GM20000 (cell line): Measurements from ENCODE around the gene ZSCAN2.

Experiments used
- DNase-seq: peaks from one replicate; pipeline ENCODE4 v3.0.0; 2012; ENCODE audit warnings: low spot score
- TF ChIP-seq, protein P1 (sequence below): IDR thresholded peaks from 2 replicates; pipeline ENCODE4 v1.5.1; 2012; ENCODE audit warnings: mild to moderate bottlenecking, control low read depth; ENCODE audit errors: extremely low read depth, missing control alignments

The ZSCAN2 gene

DNA sequence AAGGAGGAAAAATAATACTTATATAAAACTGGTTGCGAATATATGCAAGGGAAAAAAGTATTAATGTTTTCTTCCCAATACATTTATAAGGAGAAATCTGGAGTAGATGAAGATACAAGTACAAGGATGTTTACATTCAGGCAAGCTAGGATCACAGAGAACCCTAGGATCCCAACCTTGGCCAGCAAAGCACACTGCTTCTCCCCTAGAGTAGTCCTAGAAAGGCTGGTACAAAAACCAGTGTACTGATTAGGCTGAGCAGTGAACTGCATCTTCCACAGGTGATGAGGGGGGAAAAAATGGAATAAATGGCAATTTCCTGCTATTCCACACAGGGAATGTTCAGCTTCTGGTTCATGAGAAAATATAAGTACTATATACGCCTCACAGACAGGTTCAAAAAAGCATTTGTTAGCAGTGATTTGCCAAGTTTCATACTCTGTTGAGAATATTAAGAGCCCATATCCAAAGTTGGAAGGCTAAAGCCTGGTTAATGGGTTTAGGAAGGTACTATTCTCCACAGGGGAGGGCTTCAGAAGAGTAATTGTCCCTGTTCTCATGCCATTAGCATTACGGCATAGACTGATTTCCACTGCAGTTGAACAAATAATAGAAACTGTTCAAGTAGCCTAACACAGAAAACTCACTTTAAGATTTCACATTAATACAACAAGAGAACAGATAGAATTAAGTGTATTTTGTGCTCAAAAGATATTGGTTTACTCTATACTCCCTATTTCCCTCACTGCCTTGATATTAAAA lies 67.6 kb downstream of the ZSCAN2 start:
- TF ChIP-seq, protein P1, sequence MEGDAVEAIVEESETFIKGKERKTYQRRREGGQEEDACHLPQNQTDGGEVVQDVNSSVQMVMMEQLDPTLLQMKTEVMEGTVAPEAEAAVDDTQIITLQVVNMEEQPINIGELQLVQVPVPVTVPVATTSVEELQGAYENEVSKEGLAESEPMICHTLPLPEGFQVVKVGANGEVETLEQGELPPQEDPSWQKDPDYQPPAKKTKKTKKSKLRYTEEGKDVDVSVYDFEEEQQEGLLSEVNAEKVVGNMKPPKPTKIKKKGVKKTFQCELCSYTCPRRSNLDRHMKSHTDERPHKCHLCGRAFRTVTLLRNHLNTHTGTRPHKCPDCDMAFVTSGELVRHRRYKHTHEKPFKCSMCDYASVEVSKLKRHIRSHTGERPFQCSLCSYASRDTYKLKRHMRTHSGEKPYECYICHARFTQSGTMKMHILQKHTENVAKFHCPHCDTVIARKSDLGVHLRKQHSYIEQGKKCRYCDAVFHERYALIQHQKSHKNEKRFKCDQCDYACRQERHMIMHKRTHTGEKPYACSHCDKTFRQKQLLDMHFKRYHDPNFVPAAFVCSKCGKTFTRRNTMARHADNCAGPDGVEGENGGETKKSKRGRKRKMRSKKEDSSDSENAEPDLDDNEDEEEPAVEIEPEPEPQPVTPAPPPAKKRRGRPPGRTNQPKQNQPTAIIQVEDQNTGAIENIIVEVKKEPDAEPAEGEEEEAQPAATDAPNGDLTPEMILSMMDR: no peak
- DNase-seq: no peak

DNA sequence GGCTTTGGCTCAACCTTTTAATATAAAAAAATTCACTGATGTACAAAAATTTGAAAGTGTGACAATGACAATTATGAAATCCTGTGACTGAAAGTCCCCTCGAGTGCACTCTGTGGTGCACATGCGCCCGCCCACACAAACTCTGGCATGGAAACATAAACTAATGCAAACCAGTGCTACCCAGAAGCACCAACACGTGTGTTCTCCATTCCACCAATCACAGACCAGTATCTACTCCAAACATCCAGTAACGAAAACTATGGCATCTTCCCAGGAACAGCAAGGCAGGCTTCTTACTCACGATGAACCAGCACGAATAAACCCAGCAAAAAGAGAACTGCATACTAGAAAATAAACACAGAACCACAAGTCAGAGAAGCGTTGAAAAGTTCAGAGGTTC lies 68.9 kb downstream of the ZSCAN2 start:
- no peak for DNase-seq
- TF ChIP-seq, protein P1: no peak

DNA sequence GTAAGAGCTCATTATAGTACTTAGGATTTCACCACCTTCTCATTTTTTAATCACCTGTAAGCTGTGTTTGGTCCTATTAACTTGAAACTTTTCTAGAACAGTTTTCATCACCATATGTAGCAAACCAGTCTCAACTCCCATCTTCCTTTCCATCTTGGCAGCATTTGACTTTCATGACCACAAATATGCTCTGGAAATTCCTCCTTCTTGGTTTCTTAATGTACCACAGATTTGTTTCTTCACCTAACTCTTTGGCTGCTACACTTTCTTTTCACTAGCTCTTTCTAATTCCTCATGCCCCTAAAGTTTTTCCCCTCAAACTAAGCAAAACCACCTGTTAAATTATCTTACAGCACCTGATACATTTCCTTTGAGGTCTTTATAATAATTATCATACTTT lies 70.4 kb downstream of the ZSCAN2 start:
- no peak for DNase-seq
- TF ChIP-seq, protein P1: no peak
